ENCODE data around the gene OCIAD2.
"Not testable (repeated sequence)": the region's sequence is repeated elsewhere in the genome, so short reads cannot be mapped to it uniquely, and the experiment has no call there.

Gene OCIAD2, protein sequence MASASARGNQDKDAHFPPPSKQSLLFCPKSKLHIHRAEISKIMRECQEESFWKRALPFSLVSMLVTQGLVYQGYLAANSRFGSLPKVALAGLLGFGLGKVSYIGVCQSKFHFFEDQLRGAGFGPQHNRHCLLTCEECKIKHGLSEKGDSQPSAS

DNA sequence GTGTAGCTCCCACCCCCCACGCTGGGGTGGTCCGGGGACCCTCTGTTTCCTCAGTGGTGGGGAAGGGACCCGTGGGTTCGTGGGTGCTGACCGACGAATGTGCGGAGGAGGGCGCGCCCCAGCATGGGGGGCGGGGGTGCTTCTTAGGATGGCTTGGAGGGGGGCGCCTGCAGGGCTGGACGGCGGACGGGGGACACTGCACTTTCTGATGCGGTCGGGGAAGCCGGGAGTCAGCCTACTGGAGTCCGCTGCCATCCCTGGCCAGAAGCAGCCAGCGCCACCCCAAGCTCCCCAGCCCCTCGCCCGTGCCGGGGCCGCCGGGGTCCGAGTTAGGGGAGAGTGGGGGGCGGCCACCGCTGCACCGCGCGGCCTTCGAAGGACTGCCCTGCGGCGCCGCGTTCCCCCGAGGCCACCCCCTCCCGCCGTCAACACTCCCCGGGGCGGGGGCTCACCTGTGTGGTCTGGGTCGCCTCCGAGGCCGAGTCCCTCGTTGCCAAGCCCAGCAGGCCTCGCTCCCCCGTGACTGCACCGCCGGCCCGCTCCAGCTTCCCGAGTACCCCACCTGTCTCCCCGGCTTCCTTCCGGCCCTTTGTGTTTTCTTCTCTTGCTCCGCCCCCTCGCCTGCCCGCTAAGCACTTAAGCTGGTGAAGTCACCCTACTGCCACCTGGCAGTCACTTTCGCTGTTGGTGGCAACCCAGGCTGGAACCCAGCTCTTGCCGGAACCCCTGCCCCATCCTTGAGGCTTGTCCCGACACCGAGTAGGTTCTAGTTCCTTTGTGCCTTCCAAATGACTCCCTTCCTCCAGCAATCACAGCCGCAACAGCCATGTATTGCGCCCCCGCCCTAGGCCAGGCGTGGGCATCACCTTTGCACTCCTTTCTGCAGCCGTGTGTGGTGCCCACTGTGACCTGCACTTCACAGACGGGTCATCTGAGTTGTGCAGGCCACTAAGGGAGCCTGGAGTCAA lies at the start of gene OCIAD2:
Gene OCIAD2 (minus strand): TSS at position 569 of the 968 bp plus-strand sequence. CDS start 2,225 bp downstream, outside the sequence.
- DNase-seq (ENCODE audit: low spot score) = peak; percentile 86
- FAIRE-seq = peak; percentile 91

GRCh38 chr4:48954314-48954713 lies 47.7 kb upstream of the OCIAD2 start:
- no peak for DNase-seq (ENCODE audit: low spot score)
- no peak for FAIRE-seq

GRCh38 chr4:48949518-48950219 lies 43.1 kb upstream of the OCIAD2 start:
- DNase-seq (ENCODE audit: low spot score) (no peak), FAIRE-seq (peak; percentile 66)

DNA sequence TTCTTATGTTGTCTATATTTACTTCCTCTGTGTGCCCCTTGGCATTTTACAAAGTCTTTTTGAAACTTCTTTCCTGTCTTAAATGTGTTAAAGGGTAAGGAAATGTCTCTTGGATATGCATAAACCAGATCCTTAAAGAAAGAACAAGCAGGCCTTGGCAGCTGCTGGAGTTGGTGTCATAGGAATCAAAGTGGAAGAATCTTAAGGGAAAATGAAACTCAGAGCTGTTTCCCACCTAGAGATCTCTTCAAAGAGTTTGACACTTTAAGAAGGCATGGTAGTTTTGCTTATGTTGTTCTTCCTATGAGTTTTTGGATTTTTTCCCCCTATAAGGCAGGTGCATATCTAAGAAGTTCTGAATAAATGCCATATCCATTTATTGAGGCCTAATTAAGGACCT lies 42.5 kb upstream of the OCIAD2 start:
- DNase-seq (ENCODE audit: low spot score) (no peak), FAIRE-seq (no peak)

- FAIRE-seq (no peak), DNase-seq (ENCODE audit: low spot score) (no peak)
These were observed 41.2 kb upstream of the OCIAD2 start for GRCh38 chr4:48947731-48948130.

GRCh38 chr4:48945981-48946380 lies 39.4 kb upstream of the OCIAD2 start:
- DNase-seq (ENCODE audit: low spot score) (no peak), FAIRE-seq (no peak)

- no peak for FAIRE-seq
- DNase-seq (ENCODE audit: low spot score) = peak; percentile 62
These were observed 38.2 kb upstream of the OCIAD2 start for GRCh38 chr4:48944756-48945241.

- DNase-seq (ENCODE audit: low spot score) (peak; percentile 80), FAIRE-seq (peak; percentile 92)
These were observed 37.7 kb upstream of the OCIAD2 start for GRCh38 chr4:48944252-48944651.

- FAIRE-seq (no peak), DNase-seq (ENCODE audit: low spot score) (peak; percentile 34)
These were observed 36.8 kb upstream of the OCIAD2 start for GRCh38 chr4:48943387-48943786.

- FAIRE-seq (peak; percentile 90), DNase-seq (ENCODE audit: low spot score) (peak; percentile 89)
These were observed 33.2 kb upstream of the OCIAD2 start for GRCh38 chr4:48939785-48940184.

DNA sequence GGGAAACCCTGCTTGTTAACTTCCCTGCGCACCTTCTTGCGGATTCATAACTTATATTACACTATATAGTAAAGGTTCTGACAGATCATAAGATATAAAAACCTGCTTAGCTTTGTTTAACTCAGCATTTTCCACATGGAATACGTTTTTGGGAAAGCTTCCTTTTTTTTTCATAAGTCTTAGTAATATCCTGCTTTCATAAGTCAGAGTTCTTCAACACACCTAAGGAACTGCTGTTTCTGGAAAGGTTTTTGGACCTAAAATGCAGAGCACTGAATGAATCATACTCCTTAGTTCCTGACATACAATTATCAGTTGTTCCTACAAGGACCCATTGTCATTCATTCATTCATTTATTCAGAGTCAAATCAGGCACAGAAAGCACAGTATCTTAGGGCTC lies 32.3 kb upstream of the OCIAD2 start:
- DNase-seq (ENCODE audit: low spot score) (no peak), FAIRE-seq (no peak)

DNA sequence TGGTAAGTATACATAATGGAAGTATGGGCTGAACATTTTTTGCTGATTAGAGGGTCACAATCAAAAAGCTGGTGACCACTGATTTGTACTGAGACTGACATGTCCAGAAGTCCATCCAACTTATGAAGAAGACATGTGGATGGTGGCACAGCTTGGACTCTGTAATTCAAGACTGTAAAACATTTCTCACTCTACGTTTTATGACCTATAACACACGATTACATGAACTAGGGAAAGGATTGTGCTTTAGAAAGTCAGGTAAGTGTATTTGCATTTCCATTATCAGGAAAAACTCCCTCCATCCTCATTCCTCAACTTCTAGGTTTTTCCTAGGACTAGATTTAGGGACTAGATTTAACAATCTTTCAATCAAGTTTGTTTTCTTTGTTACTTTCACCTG lies 30.5 kb upstream of the OCIAD2 start:
- FAIRE-seq (peak; percentile 79), DNase-seq (ENCODE audit: low spot score) (no peak)

DNA sequence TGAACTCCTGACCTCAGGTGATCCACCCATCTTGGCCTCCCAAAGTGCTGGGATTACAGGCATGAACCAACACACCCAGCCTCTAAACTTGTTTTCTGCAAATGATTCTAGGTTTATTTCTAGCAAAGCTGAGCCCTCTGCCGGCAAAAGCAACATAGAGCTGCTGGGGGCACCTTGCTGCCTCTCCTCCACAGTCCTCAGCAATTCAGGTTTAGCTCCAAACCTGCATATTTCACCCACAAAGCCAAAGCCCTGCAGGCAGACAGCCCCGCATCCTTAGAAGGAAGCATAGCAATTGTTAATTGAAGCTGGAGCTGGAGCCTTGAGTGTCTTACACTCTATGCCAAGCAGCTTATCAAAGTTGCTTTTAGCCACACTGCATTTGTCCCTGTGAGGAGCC lies 24.9 kb upstream of the OCIAD2 start:
- DNase-seq (ENCODE audit: low spot score) = no peak
- no peak for FAIRE-seq

GRCh38 chr4:48930654-48931053 lies 24.1 kb upstream of the OCIAD2 start:
- DNase-seq (ENCODE audit: low spot score) = no peak
- no peak for FAIRE-seq

GRCh38 chr4:48924416-48924815 lies 17.8 kb upstream of the OCIAD2 start:
- no peak for DNase-seq (ENCODE audit: low spot score)
- FAIRE-seq = no peak

DNA sequence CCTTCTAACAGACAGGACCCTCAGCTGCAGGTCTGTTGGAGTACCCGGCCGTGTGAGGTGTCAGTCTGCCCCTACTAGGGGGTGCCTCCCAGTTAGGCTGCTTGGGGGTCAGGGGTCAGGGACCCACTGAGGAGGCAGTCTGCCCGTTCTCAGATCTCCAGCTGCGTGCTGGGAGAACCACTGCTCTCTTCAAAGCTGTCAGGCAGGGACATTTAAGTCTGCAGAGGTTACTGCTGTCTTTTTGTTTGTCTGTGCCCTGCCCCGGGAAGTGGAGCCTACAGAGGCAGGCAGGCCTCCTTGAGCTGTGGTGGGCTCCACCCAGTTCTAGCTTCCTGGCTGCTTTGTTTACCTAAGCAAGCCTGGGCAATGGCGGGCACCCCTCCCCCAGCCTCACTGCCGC lies 16.5 kb upstream of the OCIAD2 start:
- not testable (repeated sequence) for DNase-seq (ENCODE audit: low spot score); FAIRE-seq

DNA sequence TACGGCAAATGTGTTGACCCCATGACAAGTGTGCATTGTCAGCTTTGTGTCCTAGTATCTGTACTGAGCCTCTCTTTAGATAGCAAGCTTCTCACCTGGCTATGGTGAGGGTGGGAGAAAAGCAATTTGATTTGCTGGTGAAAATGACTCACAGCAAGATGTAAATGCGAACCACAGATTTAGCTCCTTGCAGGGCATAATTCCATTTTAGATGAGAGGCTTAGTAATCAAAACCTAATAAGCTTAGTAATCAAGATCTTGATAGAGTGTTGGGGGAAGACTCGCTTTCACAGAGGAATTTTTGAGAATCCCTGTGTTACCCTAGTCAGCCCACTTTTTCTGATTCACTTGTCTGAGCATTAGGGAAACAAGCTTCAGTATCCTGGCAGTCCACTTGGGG lies 7.7 kb upstream of the OCIAD2 start:
- DNase-seq (ENCODE audit: low spot score) (no peak), FAIRE-seq (peak; percentile 83)

DNA sequence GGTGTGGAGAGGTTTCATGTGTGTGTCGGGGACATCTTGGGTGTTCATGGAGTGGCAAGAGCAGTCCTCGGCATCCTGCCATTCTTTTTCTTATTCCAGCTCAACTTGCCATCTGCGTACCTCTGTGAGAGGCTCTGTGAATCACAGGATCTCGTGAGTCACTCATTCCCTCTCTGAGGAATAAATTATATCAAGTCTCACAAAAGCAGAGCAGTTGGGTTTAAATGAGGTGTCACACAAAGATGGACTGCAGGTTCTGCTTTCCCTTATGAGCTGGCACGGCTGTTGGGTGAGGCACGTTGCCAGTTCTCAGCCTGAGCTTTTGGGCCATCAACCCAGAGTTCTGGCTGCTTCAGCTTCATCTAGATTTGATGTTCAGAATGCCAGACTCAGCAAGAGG lies 6.8 kb upstream of the OCIAD2 start:
- DNase-seq (ENCODE audit: low spot score) (peak; percentile 80), FAIRE-seq (peak; percentile 78)

DNA sequence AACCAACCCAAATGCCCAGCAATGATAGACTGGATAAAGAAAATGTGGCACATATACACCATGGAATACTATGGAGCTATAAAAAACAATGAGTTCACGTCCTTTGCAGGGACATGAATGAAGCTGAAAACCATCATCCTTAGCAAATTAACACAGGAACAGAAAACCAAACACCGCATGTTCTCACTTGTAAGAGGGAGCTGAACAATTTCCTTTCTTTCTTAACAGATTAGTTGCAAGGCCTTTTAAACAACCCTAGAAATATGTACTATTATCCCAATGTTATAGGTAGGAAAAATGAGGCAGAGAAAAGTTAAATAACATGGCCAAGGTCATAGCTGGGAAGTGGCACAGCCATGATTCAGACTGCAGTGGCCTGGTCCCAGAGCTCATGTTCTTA lies 5.8 kb upstream of the OCIAD2 start:
- DNase-seq (ENCODE audit: low spot score) (no peak), FAIRE-seq (no peak)

DNA sequence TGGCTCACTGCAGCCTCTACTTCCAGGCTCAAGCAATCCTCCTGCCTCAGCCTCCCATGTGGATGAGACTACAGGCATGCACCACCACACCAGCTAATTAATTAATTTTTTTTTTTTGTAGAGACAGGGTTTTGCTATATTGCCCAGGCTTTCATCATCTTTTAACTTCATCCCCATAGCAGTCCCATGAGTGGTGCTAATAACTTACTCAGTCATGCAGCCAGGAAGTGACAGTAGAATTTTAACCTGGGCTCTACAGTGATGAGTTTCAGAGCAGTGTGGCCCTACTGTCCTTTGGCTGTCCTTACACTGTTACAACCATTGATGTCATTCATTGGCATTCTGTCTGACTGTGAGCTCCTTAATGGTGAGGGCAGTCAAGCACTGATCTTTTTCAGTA lies 3.9 kb upstream of the OCIAD2 start:
- FAIRE-seq (no peak), DNase-seq (ENCODE audit: low spot score) (no peak)

DNA sequence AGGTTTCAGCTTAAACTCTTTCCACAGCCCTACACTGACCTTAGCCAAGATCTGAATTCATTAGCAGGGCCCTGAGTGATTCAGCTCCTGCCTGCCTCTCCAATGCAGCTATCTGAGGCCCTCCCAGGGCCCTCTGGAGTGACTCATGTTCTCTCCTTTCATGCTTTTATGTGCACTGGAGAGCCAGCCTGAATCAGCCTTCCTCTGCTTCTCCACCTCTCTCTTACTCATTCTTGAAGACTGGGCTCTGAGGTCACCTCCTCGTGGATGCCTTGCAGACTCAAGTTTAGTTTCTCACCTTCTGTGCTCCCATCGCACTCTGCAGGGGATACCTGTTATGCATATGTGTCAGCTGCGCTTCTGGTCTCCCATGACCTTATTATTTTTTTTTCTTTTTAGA lies 3.1 kb upstream of the OCIAD2 start:
- FAIRE-seq (peak; percentile 46), DNase-seq (ENCODE audit: low spot score) (peak; percentile 94)

DNA sequence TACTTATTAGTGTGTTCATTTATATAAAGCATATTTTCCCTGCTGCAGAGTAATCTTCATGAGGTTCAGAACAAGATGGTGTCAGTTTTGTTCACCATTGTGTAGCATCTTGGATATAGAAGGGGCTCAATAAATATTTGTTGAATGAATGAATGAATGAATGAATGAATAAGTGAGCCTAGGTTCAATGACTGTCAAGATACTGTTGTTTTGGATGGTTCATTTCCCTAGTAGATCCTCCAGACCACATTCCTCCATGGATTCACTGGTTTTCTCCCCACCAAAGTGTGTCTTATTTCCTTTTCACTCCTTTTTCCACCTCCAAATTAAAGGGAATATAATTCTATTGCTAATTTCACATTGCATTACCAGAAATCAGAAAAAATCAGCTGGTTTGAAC lies 2.1 kb upstream of the OCIAD2 start:
- peak; percentile 20 for FAIRE-seq
- no peak for DNase-seq (ENCODE audit: low spot score)

Measured in urothelium cell line (cell line).